G401 (cell line): ENCODE data around the gene IFITM5. TPM values are rescaled to one million over a fixed set of nuclear protein-coding genes. Genes with fewer than 3 reads are reported as not detected.
"Not testable (repeated sequence)": the region's sequence is repeated elsewhere in the genome, so short reads cannot be mapped to it uniquely, and the experiment has no call there.

Experiments used
- DNase-seq: peaks from one replicate; pipeline ENCODE4 v3.0.0-alpha.2; 2015; ENCODE audit warnings: low spot score
- in situ Hi-C: cut with HindIII; loops from 2 replicates; pipeline ENCODE4 v1.10.0; 2016; ENCODE audit warnings: low sequenced_read_pairs, mixed read lengths
- total RNA-seq: library from RNA; depleted of rRNA; stranded (reverse); fragments of >200 nt; shearing (Covaris generic); gene quantifications from 2 replicates; pipeline ENCODE4 v1.2.3, GENCODE V29; 2014

The IFITM5 gene
- total RNA-seq, 1 experiment from 2014 or later = not detected

DNA sequence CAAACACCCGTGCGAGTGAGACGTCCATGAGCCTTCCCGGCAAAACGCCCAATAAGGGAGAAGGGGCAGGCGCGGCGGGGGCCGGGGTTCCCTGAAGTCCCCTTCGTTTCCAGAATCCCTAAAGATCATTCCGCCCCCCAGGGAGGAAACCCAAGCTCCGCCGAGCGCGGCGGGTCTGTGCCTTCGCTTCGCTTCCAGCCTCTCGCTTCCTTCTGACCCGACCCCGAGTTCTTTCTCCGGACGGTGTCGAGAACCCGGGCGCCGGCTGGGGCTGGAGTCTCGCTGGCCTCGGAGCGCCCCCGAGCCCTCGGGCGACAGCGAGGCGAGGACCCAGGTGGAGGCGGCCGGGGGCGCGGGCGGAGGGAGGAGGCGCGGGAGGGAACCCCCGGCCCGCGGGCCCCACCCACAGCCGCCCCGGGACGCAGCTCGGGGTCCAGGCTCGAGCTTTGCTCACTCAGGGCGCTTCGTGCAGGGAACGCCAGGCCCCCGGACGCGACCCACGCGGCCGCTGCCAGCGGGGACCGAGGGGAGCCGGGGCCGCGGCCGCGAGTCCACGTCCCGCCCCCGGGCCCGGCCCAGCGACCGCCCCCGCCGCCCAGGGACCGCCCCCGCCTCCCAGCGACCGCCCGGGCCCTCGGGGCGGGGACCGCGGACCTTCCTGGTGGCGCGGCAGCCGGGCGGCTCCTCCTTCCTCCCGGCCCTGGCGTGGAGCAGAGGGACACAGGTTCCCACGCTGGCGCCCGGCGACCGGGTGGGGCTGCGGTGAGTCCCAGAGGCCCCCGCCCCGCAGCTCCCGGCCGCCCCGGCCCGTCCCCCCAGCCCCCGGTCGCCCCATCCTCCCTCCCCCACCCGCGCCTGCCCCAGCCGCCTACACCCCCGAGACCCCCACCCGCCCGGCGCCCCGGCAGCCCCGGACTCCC lies 10.6 kb downstream of the IFITM5 start, which contains the start of gene PGGHG:
Gene PGGHG, plus strand, starts transcription at position 649 of the 920 bp plus-strand sequence. CDS start 691 bp downstream, outside the sequence.
- no peak for DNase-seq
- in situ Hi-C loops = no loop called here

- no peak for DNase-seq
- in situ Hi-C loops = no loop called here
Measured at GRCh38 chr11:287821-288477, 11.4 kb downstream of the IFITM5 start.

GRCh38 chr11:286977-287820 lies 12.1 kb downstream of the IFITM5 start:
- in situ Hi-C loops, DNase-seq: not testable (repeated sequence)

DNA sequence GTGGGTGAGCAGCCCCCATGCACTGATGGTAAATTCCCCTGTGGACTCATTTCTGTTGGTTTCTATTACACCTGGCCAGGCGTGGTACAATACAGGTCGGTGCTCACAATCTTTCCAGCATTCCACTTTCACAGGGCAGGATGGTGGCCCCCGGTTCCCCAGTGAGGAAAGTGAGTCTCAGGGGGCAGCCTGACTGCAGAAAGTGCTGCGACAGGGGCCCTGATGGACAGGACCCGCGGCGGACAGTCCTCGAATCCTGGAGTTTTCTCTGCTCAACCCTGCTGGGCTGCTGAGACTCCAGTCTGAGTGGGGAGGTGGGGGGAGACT lies 13.5 kb downstream of the IFITM5 start:
- in situ Hi-C loops = no loop called here
- DNase-seq = no peak

GRCh38 chr11:285021-285893 lies 14.1 kb downstream of the IFITM5 start:
- no peak for DNase-seq
- in situ Hi-C loops = no loop called here

- in situ Hi-C loops = no loop called here
Measured at GRCh38 chr11:284105-285020, 15.0 kb downstream of the IFITM5 start.

GRCh38 chr11:283405-284104 lies 15.8 kb downstream of the IFITM5 start:
- in situ Hi-C loops = no loop called here
- no peak for DNase-seq

More at GRCh38 chr11:284105-285020, 15.0 kb downstream of the IFITM5 start:
- no peak for DNase-seq

GRCh38 chr11:282630-283360 lies 16.5 kb downstream of the IFITM5 start:
- DNase-seq = no peak
- in situ Hi-C loops = no loop called here

DNA sequence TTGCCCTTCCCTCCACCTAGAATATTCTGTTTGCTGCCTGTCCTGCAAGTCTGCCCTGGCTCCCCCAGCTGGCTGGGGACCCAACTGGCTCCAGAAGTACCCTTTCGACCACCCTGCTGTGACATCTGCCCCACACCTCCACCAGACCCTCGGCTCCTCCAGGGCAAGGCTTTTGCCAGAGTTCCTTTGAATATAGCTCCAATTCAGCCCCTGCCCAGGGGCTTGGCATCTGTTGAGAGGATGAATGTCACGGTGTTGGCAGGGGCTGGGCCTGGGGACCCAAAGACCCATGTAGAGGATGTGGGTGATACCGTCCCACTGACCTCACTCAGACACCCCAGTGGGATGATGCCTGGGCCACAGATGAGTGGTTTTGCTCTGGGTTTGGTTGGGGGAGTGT lies 17.2 kb downstream of the IFITM5 start:
- in situ Hi-C loops = no loop called here
- DNase-seq = no peak

GRCh38 chr11:281486-282161 lies 17.7 kb downstream of the IFITM5 start:
- in situ Hi-C loops = no loop called here
- no peak for DNase-seq

- in situ Hi-C loops = no loop called here
- DNase-seq = no peak
Measured at GRCh38 chr11:280706-281485, 18.4 kb downstream of the IFITM5 start.

DNA sequence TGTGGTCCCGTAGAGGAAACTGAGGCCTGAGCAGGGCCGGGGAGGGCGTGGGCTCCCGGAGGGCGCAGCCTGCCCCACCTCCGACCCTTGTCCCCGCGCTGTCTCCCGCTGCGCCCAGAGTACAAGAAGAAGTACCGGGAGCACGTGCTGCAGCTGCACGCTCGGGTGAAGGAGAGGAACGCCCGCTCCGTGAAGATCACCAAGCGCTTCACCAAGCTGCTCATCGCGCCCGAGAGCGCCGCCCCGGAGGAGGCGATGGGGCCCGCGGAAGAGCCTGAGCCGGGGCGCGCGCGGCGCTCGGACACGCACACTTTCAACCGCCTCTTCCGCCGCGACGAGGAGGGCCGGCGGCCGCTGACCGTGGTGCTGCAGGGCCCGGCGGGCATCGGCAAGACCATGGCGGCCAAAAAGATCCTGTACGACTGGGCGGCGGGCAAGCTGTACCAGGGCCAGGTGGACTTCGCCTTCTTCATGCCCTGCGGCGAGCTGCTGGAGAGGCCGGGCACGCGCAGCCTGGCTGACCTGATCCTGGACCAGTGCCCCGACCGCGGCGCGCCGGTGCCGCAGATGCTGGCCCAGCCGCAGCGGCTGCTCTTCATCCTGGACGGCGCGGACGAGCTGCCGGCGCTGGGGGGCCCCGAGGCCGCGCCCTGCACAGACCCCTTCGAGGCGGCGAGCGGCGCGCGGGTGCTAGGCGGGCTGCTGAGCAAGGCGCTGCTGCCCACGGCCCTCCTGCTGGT lies 19.2 kb downstream of the IFITM5 start:
- DNase-seq = no peak
- in situ Hi-C loops = no loop called here

DNA sequence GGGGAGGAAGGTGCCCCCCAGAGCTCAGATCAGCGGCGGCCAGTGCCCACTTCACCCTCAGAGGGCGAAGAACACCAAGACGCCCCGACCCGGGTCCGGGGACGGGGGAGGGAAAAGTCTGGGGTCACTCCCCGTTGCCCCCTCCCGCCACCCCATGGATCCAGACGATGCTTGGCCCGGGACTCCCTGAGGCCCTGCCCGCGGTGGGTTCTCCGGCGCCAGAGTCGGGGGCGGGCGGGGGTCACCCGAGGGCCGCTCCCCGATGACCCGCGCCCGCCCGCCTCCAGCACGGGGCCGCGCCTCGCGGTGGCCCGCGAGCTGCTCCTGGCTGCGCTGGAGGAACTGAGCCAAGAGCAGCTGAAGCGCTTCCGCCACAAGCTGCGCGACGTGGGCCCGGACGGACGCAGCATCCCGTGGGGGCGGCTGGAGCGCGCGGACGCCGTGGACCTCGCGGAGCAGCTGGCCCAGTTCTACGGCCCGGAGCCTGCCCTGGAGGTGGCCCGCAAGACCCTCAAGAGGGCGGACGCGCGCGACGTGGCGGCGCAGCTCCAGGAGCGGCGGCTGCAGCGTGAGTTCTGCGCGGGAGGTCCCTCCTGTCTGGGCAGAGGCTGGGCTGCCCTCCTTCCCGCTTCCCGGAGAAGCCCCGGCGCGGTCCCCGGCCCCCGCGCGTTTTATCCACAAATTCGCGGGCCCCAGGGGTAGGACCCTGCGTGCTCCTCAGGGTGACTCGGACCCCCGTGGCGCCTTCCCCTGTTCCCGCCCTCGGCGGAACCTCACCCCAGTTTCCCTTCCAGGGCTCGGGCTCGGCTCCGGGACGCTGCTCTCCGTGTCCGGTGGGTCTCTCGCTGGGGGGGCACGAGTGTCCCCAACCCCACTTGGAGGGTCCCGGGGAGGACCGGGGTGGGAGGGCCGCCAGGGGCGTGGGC lies 20.0 kb downstream of the IFITM5 start:
- in situ Hi-C loops = no loop called here
- no peak for DNase-seq
